ENCODE measurements around the gene GSTCD.

DNA sequence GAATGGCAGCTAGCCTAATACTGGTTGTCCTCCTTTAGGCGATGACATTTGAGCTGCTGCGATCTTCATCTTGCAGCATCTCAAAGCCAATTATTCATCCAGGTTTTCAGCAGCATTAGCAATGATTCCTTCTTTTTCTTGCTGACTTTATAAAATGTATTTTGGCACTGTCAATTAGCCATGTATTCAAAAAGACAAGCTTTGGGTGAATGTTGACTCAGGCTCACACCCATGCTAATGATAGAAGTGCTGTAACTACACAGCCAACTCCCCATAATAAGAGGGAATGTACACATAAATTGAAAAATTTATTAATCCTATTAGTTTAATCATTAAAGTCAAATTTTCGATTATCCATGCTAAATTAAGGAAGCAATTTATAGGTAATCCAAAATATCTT, 162.4 kb downstream of the GSTCD start:
- TF ChIP-seq POLR2A (IDR thresholded peaks at IDR 0.05) = no peak
- TF ChIP-seq, protein P1, sequence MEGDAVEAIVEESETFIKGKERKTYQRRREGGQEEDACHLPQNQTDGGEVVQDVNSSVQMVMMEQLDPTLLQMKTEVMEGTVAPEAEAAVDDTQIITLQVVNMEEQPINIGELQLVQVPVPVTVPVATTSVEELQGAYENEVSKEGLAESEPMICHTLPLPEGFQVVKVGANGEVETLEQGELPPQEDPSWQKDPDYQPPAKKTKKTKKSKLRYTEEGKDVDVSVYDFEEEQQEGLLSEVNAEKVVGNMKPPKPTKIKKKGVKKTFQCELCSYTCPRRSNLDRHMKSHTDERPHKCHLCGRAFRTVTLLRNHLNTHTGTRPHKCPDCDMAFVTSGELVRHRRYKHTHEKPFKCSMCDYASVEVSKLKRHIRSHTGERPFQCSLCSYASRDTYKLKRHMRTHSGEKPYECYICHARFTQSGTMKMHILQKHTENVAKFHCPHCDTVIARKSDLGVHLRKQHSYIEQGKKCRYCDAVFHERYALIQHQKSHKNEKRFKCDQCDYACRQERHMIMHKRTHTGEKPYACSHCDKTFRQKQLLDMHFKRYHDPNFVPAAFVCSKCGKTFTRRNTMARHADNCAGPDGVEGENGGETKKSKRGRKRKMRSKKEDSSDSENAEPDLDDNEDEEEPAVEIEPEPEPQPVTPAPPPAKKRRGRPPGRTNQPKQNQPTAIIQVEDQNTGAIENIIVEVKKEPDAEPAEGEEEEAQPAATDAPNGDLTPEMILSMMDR (IDR thresholded peaks at IDR 0.05) = no peak
